AG09319 (cell line): Measurements from ENCODE around the gene MYO1D.

Source experiments
- DNase-seq: peaks from one replicate; pipeline ENCODE4 v3.0.0-alpha.2; 2010; ENCODE audit warnings: low read depth; ENCODE audit errors: extremely low read depth
- CTCF ChIP-seq: IDR thresholded peaks from 2 replicates; pipeline ENCODE4 v1.5.1; 2011; ENCODE audit warnings: low read depth, mild to moderate bottlenecking, inconsistent platforms, low read length, moderate library complexity

Gene MYO1D

DNA sequence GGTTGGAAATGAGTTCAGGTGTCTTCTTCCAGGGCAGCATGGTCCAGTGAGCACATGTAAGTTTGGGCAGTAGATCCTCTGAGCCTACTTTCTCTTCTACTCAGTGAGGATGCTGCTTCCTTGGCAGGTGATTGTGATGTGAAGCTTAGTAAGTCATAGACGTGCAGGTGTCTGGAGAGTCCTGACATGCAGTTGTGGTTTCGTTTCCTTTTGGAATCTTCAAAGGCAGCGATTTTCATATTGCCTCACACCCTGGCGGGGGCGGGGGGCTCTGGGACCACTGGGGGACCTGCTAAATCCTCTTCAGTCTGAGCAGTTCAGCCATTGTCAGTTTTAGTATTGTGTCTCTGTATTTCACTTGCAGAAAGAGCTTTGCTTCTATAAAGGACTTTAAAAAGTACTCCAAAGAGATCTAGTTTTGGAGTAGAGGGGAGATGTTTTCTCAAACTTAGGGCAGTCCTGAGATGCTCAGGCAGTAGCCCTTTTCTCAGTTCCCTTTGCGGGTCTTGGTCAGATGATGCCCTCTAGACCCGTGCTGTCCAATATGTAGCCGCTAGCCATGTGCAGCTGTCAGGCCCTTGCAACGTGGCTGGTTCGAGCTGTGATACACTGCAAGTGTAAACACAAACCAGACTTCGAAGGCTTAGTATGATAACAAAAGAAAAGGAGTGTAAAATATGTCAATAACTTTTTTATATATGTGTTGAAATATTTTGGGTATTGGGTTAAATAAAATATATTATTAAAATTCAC, 394.2 kb downstream of the MYO1D start:
- TF ChIP-seq CTCF, result no peak
- no peak for DNase-seq

DNA sequence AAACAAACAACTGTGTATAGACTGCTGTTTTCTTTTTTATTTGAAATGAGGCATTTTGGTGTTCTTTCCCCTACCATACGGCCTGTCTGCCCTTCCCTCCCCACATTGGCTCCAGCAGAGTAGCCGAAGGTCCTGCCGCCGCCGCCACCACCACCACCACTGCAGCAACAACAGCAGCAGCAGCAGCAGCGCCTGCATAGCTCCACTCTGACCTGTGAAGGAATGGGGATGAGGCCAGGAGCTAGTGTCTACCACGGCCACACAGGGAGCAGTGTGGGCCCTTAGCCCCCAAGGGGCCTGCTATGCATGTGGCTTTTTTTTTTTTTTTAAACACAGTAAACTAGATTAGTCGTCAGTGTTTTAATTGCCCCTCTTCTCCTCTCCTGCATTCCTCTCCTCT, 395.7 kb downstream of the MYO1D start:
- TF ChIP-seq CTCF, result no peak
- no peak for DNase-seq

- no peak for TF ChIP-seq CTCF
- DNase-seq, result no peak
These were observed 397.8 kb downstream of the MYO1D start for GRCh38 chr17:32479074-32479617.

DNA sequence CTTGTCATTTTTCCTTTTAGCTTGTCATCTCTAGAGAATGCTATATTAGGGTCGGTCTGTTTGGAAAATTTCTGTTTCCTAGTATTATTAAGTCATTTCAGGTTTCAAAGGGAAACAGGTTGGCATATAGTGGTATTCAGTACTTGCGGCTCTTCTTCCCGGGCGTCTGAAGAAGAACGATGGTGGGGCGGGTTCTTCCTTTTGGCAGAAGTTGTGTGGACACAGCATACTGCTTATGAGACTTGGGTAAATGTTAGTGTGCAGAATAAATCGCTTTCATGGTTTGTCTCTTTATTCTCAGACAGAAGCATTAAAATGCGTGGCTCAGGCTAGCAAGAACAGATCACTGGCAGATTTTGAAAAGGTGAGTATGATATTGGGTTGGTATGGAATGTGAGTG, 399.7 kb downstream of the MYO1D start:
- DNase-seq, result no peak
- no peak for TF ChIP-seq CTCF

DNA sequence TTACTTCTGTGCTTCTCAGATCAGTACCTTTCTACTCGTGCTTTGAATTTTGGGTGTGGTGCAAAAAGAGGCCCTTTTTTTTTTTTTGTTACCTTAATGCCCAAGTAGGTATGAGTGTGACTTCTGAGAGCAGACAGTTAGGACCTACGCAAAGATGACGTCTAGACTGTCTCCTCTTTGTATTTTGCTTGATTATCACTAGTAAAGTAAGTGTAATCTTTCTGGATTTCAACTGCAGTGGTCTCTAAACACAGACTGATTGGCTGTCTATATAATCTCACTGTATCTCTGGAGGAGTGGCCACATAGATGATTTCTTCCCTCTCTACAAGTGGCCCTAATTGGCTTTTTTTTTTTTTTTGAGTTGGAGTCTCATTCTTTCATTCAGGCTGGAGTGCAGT, 401.7 kb downstream of the MYO1D start:
- TF ChIP-seq CTCF, result no peak
- no peak for DNase-seq

GRCh38 chr17:32471652-32472051, 405.3 kb downstream of the MYO1D start:
- DNase-seq, result no peak
- TF ChIP-seq CTCF, result no peak

- DNase-seq, result no peak
- no peak for TF ChIP-seq CTCF
These were observed 406.3 kb downstream of the MYO1D start for GRCh38 chr17:32470405-32471167.
